ENCODE data around the gene ZCCHC8.
A peak's percentile ranks its signal among the peaks of the same experiment; 100 is the strongest.
"Not testable (repeated sequence)": the region's sequence is repeated elsewhere in the genome, so short reads cannot be mapped to it uniquely, and the experiment has no call there.

ZCCHC8 gene

DNA sequence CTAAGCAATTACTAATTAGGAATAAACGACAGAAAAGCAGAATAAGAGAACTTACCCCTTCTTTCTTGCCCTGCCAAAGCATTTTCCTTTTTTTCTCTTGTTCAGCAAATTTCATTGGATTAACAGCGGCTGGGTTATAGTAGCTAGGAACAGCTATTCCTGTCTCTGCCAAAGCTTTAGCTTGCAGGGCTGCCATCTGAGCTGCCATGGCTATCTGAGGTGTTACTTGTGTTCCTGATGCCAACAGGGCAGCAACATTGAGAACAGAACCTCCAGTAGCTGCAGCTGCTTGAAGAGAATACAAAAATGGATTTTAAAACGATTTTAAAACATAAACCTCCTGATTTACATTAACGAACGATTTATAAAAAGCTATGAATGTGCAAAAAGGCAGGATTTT lies 7.4 kb upstream of the ZCCHC8 start:
- DNase-seq (ENCODE audit: low read depth in 2 of 2): no peak

DNA sequence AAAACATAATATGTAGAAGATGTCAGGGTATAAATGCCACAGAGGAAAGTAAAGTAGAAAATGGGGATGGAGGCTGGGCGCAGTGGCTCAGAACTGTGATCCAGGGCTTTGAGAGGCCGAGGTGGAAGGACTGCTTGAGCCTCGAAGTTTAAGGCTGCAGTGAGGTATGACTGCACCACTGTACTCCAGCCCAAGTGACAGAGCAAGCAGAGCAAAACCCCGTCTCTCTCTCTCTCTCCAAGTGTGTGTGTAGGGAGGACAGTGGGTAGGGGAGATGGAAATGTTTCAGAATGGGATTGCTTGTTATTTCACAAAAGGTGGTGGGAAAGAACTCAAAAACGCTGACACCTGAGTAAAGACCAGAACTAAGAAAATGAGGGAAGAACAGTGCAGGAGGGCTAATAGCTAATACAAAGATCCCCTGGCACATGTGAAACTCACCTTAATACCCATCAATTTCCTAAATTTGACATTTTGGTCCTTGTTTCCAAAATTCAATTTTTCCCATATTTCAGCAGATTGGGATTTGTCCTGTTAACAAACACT lies 5.7 kb upstream of the ZCCHC8 start:
- DNase-seq (ENCODE audit: low read depth in 2 of 2): no peak

DNA sequence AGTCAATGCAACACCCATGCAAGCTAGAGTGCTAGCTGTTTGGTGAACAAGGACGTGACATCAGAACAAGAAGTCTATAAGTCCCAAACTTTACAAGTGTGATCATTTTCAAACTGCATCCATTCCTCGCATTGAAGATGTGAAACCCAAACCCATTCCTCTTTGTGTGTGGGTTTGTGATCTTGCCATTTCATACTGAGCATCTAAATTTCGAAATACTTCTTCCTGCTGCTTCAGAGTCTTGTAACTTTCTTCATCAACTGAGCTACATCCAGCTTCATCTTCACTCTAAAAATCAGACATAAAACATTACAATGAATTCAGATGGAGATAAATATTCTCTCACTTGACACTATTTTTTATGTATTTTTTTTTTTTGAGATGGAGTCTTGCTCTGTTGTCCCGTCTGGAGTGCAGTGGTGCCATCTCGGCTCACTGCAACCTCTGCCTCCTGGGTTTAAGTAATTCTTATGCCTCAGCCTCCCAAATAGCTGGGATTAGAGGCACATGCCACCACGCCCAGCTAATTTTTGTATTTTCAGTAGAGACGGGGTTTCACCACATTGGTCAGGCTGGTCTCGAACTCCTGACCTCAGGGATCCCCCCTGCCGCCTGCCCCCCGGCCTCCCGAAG lies 4.8 kb upstream of the ZCCHC8 start:
- no peak for DNase-seq (ENCODE audit: low read depth in 2 of 2)

DNA sequence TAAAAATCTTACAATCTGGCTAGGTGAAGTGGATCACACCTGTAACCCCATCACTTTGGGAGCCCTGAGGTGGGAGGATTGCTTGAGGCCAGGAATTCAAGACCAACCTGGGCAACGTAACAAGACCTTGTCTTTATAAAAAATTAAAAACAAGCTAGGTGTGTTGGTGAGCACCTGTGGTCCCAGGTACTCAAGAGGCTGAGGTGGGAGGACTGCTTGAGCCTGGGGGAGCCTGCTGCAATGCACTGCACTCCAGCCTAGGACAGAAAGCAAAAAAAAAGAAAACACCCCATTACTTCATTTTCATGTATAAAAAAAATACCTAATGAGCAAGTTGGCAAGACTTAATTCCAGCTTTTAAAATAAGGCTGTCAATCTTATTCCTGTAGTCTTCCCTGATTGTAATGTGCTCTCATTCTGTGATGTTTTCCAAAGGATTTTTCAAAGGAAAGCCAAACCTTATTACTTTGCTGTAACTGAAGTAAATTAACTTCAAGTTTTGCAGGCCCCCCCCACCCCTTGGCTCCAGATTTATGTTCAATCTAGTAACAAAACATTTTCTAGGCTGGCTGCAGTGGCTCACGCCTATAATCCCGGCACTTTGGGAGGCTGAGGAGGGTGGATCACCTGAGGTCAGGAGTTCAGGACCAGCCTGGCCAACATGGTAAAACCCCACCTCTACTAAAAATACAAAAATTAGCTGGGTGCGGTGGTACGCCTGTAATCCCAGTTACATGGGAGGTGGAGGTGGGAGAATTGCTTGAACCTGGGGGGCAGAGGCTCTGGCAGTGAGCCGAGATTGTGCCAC lies 3.3 kb upstream of the ZCCHC8 start:
- DNase-seq (ENCODE audit: low read depth in 2 of 2): no peak

DNA sequence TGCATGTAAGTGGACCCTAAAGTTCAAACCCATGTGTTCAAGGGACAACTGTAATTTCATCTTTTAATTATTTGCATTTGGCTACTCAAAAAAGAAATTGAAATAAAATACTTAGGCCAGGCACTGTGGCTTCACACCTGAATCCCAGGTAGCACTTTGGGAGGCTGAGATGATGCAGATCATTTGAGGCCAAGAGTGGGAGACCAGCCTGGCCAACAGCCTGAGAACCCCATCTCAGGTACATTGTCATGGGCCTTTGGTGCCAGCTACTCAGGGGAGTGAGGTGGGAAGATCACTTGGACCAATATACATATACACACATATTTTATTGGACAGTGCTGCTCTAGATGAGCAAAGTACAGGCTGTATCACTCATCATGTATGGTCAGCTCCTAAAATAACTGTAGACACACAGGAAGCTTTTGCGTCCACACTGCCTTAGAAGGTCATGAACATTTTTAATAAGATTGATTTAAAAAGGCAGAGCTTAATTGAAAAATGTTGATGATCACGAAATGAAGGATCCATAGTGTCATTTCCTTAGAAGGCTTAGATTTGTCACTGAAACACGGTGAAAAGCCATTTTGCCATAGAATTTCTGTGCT lies 2.5 kb upstream of the ZCCHC8 start:
- no peak for DNase-seq (ENCODE audit: low read depth in 2 of 2)

DNA sequence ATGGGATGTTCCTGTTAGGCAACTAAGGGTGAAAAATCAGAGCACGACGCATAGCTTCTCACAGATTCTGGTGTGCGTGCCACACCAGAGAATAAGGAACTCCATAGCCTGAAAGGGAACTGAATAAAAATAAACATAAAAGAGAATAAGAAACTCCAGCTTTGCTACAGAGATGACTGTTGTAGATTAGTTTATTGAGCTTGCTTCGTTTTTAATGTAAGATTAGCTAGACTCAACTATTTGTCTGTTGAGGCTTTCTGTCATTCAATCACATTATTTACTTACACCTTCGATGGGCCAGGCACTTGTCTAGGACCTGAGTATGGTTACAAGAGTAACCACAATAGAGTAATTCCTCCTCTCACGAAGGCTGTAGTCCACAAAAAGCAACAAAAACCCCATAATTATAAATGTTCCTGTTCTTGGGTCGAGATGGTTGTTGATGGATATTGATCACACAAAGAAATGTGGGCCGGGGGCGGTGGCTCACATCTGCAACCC lies 807 bp upstream of the ZCCHC8 start:
- DNase-seq (ENCODE audit: low read depth in 2 of 2): no peak

DNA sequence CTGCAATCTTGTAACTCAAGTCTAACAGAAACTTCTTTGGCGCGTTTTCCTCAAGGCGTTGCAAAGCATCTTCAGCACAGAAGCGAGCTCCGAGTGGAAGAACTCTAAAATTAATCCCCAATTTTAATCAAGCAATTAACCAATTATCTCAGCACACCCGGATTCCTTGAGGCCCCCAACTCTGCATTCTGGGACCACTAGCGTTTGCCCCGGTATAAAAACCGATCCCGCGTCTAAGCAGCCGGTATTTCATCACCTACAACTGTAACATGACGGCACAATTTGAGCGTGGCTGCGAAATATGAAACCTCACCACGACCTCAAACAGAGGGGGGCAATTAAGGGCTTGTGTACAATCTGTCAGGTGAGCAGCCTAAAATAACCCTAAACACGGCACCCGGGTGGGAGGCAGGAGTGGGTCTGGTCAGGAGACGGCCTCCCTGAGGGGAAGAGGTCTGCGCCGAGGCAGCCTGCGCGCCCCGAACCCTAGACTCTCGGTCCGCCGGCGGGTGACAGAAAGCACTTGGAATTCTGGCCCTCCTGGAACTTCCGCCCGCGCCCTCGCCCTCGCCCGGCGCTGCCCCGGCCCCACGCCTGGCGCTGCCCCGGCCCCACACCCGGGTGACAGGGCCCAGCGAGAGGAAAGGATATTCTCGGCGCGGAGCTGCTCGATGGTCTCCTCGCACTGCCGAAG lies 594 bp downstream of the ZCCHC8 start:
- peak in 1 of 2 experiments; percentile 19 for DNase-seq (ENCODE audit: low read depth in 2 of 2)

DNA sequence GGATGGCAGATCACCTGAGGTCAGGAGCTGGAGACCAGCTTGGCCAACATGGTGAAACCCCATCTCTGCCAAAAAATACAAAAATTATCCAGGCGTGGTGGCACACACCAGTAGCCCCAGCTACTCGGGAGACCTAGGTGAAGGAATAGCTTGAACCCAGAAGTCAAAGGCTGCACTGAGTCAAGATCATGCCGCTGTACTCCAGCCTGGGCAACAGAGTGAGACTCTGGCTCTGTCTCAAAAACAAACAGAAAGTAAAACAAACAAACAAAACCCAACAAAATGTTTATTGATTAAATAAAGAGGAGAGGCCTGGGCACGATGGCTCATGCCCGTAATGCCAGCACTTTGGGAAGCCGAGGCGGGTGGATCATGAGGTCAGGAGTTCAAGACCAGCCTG lies 5.5 kb downstream of the ZCCHC8 start:
- no peak for DNase-seq (ENCODE audit: low read depth in 2 of 2)

DNA sequence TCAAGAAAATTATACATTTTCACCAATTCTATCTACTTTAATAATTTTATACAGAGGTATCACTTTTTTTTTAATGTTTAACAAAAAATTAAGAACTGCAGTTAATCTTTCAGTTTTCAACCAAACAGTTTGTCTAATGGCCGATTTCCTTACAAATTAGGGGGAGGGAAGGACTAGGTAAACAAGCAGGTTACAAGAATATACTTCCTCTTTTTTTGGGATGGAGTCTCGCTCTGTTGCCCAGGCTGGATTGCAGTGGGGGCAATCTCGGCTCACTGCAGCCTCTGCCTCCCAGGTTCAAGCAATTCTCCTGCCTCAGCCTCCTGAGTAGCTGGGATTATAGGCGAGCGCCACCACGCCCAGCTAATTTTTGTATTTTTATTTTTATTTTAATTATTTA lies 7.5 kb downstream of the ZCCHC8 start:
- DNase-seq (ENCODE audit: low read depth in 2 of 2): not testable (repeated sequence)

DNA sequence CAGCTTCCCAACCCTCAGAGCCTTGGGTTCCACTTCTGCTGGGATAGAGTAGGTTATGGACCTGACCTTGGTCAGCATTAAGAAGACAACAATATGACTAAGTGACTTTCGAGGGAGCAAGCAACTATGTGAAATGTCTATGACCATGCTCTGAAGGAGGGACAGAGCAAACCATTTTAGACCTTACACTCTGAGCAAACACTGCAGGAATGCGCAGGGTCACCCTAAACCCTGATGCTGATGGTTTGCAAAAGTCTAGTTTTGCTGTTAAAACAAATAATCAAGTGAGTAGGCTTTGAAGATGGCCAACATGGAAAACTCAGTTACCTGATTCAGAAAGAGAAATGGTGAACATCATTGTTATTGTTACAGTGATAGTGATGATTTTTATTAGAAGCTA lies 8.7 kb downstream of the ZCCHC8 start:
- DNase-seq (ENCODE audit: low read depth in 2 of 2): no peak

DNA sequence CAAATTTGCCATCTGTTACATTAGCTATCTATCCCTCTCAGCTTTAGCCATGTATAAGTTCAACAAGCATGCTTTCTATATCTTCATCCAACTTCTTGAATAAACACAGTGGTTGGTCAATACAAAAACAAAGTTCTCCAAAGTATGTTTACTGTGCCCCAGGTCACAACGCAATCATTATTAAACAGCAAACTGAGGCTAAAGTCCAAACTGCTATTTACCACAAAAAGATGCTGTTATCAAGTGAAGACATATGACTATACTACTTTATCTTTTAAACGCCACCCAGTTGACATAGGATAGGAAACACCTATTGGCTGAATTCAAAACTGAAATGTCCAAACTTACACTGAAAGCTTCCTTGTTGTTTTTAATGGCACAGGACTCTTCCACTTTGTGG lies 11.7 kb downstream of the ZCCHC8 start:
- no peak for DNase-seq (ENCODE audit: low read depth in 2 of 2)

DNA sequence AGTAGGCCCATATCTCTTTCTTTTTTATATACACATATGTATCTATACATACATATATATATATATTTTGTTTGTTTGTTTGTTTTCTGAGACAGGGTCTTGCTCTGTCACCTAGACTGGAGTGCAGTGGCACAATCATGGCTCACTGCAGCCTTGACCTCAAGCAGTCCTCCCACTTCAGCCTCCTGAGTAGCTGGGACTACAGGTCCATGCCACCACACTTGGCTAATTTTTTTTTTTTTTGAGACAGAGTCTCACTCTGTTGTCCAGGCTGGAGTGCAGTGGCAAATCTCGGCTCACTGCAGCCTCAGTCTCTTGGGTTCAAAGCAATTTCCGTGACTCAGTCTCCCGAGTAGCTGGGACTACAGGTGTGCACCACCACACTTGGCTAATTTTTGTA lies 12.9 kb downstream of the ZCCHC8 start:
- DNase-seq (ENCODE audit: low read depth in 2 of 2): not testable (repeated sequence)

DNA sequence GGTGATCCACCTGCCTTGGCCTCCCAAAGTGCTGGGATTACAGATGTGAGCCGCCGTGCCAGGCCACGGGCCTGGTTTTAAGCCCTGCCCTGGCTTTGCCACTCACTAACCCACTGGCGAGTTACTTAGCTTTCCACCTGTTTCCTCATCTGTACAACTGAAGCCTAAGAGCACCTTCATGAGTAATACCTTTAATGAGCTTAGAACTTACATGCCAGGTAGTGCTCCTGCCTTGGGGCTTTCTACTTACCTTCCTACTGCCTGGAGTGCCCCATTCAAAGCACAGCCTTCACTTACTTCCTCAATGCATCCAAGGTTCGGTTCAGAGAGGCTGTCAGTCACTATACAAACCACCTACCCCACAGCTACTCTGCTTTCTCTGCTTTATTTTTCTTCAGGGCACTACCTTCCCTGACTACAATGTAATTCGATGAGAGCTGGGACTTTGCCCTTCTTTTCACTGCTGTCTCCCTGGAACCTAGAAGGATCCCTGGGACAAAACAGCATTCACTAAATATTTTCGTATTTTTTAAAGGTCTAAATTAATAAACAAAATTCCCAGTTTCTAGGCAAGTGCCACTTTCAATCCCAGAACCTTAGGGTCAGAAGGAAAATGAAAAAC lies 13.8 kb downstream of the ZCCHC8 start:
- no peak for DNase-seq (ENCODE audit: low read depth in 2 of 2)

DNA sequence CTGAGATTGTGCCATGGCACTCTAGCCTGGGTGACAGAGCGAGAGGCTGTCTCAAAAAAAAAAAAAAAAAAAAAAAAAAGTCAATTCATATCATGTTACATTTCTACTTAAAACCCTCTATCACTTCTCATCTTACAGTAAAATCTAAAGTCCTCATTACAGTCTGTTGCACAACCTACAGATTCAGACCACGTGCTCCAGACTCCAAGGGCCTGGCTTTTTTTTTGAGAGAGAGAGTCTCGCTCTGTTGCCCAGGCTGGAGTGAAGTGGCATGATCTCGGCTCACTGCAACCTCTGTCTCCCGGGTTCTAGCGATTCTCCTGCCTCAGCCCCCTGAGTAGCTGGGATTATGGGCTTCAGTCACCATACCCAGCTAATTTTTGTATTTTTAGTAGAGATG lies 14.4 kb downstream of the ZCCHC8 start:
- DNase-seq (ENCODE audit: low read depth in 2 of 2): not testable (repeated sequence)

DNA sequence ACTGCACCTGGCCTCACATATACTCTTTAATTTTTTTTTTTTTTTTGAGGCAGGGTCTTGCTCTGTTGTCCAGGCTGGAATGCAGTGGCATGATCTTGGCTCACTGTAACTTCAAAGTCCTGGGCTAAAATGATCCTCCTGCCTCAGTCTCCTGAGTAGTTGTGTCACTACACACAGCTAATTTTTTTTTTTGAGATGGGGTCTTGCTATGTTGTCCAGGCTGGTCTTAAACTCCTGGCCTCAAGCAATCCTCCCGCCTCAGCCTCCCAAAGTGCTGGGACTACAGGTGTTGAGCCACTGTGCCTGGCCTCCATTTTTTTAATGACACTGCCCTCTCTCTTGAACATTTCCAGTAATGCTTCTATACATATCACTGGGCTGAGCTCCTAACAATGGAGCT lies 16.3 kb downstream of the ZCCHC8 start:
- DNase-seq (ENCODE audit: low read depth in 2 of 2): not testable (repeated sequence)

DNA sequence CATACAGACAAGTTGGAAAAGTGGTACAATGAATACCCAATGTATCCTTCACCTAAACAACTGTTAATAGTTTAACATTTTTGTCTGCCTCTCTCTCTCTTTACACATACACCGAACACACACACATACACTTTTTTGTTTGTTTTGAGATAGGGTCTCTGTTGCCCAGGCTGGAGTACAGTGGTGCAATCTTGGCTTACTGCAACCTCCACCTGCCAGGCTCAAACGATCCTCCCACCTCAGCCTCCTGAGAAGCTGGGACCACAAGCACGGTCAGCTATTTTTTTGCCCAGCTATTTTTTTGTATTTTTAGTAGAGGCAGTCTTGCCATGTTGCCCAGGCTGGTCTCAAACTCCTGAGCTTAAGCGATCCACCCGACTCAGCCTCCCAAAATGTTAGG lies 16.8 kb downstream of the ZCCHC8 start:
- DNase-seq (ENCODE audit: low read depth in 2 of 2): no peak

DNA sequence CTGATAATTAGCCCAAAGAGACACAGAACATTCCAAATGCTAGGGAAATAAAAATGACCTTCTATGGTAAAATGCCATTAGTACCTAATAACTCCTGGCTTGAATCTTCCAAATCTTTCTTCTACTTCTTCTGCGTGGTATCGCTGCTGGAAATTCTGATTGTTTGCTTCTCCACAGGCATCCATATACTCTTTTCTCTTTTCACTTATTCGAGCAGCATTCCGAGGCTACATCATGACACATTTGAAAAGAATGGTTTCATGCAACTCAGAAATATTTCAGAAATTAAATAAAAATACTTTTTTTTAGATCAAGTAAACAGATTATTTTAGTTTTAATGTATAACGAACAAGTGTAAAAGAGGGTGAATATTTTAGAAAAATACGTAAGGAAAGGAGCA lies 18.9 kb downstream of the ZCCHC8 start:
- DNase-seq (ENCODE audit: low read depth in 2 of 2): no peak

DNA sequence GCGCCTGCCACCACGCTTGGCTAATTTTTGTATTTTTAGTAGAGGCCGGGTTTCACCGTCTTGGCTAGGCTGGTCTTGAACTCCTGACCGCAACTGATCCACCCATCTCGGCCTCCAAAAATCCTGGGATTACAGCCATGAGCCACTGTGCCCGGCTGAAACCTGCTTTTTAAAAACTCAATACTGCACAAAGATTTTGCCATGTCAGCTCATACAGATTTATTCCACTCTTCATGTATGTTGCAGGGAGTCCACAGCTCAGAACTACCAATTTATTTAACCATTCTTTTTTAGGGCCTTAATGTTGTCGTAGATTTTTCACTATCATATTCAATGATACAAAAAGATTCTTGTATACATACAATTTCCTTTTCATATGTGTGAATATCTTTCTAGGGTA lies 20.0 kb downstream of the ZCCHC8 start:
- DNase-seq (ENCODE audit: low read depth in 2 of 2): no peak

DNA sequence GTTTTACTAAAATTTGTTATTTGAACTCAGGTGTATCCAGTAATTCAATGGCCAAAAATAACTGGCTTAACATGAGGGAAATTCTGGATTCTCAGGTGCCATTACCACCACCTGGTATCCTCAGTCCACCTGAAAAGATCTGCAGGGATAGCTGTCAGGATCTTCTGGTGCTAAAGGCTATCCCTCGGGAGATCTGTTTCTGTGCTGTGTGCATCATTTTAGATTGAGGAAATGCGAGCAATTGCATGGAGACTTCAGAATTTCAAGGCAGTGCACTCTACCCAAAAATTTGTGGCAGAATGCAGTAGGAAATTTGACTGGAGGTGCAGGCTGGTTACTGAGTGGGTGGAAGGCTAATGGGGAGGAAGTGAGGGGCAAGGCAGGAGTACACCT lies 26.4 kb downstream of the ZCCHC8 start:
- DNase-seq (ENCODE audit: low read depth in 2 of 2): no peak

DNA sequence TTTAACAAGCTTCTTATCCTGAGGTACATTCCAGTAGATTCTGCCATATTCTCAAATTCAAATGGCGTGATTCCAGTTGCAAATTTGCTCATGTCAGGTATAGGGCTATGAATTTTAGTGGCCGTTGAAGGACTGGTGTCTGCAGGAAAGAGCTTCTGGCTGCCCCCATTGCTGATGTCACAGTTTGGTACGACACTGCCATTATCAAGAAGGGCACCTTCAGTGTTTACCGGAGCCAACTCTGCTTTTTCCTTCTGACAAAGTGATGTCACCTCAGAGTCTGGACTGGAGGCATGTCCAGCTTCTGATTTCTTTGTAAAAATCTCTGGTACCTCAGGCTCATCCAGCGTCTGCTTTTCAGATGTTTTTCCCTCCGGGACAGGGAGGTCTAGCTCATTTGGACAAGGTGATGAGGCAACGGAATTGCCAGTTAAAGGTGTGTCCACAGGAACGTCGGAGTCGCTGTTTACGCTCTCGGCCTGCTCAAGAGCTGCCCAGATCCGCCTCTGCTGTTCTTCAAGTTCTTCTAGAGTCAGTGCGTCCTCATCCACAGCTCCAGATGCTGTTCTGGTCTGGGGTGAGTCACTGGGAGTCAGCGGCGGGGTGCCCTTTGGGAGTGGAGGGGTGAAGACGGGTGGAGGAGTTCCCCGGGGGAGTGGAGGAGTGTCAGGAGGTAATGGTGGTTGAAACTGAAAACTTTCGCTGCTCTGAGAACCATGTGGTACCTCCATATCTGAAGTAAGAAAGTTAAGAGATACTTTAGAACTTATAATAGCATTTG lies 27.0 kb downstream of the ZCCHC8 start:
- no peak for DNase-seq (ENCODE audit: low read depth in 2 of 2)

All from fibroblast of skin of left biceps (primary cell).